Psoas muscle (tissue), 8 donors: ENCODE results near the gene LGALS4. TPM values are rescaled to one million over a fixed set of nuclear protein-coding genes. Genes with fewer than 3 reads are reported as not detected.

ENCODE experiments used
- ATAC-seq, 4 donors: fragments of 200-7000 bp; cut with Tn5 transposase; one replicate each; pipeline ENCODE4 v1.9.1; 2020; ENCODE audit warnings: moderate library complexity in 3 of 4, mild to moderate bottlenecking in 2 of 4
- DNase-seq, 2 donors: peaks; one replicate each; pipeline ENCODE4 v3.0.0-alpha.2; 2020
- H3K27ac ChIP-seq: fragments of 200-600 bp; one replicate; pipeline ENCODE4 v1.8.0; 2022
- H3K27me3 ChIP-seq, 3 donors: fragments of 200-600 bp in 1 of 3; one replicate each; pipeline versions ENCODE4 v1.6.1 to v1.8.0; 2013 to 2022; ENCODE audit warnings: low read length in 2 of 3, mild to moderate bottlenecking in 2 of 3, moderate library complexity in 1 of 3; ENCODE audit not compliant: insufficient read depth in 3 of 3
- H3K36me3 ChIP-seq, 2 donors: fragments of 200-600 bp in 1 of 2; one replicate each; pipeline versions ENCODE4 v1.6.1 to v1.8.0; 2013 to 2022; ENCODE audit warnings: low read depth in 1 of 2, mild to moderate bottlenecking in 1 of 2, moderate library complexity in 1 of 2; ENCODE audit not compliant: insufficient read depth in 1 of 2
- H3K4me1 ChIP-seq: fragments of 200-600 bp; one replicate; pipeline ENCODE4 v1.8.0; 2022
- H3K4me3 ChIP-seq: fragments of 200-600 bp; one replicate; pipeline ENCODE4 v1.8.0; 2022; ENCODE audit warnings: mild to moderate bottlenecking
- H3K9me3 ChIP-seq: fragments of 200-600 bp; one replicate; pipeline ENCODE4 v1.8.0; 2022
- CTCF ChIP-seq: fragments of 200-600 bp; IDR thresholded peaks from one replicate; pipeline ENCODE4 v1.8.0; 2022; ENCODE audit warnings: antibody characterized with exemption
- WGBS, 3 donors: extraction: QIAGEN DNeasy Blood & Tissue Kit; methylation state at CpG; one replicate each; pipeline versions ENCODE4 v1.1.6 to v1.1.7; 2013; 5-methylcytosine and 5-hydroxymethylcytosine counted together
- intact Hi-C, 2 donors: fragments of 100-400 bp; cut with DNase I; formaldehyde crosslinking; loops; one replicate each; pipeline versions ENCODE4 v1.11.0 to v1.14.2; 2022
- polyA plus RNA-seq, 3 donors: library from polyadenylated mRNA; stranded (reverse); fragments of 200-250 nt; gene quantifications; one replicate each; pipeline ENCODE4 v1.2.3, GENCODE V29; 2013
- total RNA-seq, 4 donors: library from RNA; stranded (reverse); fragmentation: NEBNext Ultra II Directional in 2 of 4; extraction: Animal tissue kit (Norgen Biotek cat#: 25700) in 2 of 4; gene quantifications; one replicate each; pipeline versions ENCODE4 v1.2.1 to v1.2.4, GENCODE V29; 2021 to 2023
- donor health status: healthy with polysubstance abuse.
- donor health status: DM: no; HTN: no; CAD: no; lungs with moderate emphysema.
- donor health status: Bipolar disorder and iron deficiency.
- donor health status: healthy.
- donor health status: DM: yes; HTN: yes; CAD: no.
- donor health status: DM: no; HTN: no; CAD: no.
- donor health status: DM: no; HTN: no; CAD: no.
- donor health status: DM: yes; HTN: yes; CAD: no.

The LGALS4 gene
- total and polyA plus RNA-seq, 7 donors, result 0.31 to 2.0 (median 0.64) TPM

GRCh38 chr19:38842439-38843174 lies 29.9 kb upstream of the LGALS4 start:
- Histone ChIP-seq H3K36me3 (peaks cover 40 to 100% of the 10 kb centered on the region in 2 donors), H3K9me3 (no peaks in the 10 kb centered on the region), H3K27ac (peak overlapping the region; percentile 99), H3K27me3 (no peaks in the 10 kb centered on the region), H3K4me3 (no peak overlapping the region), H3K4me1 (peaks cover 88% of the 10 kb centered on the region)
- ATAC-seq (no peak), DNase-seq (peak in 1 of 2 donors; percentile 43)
- no peak for TF ChIP-seq CTCF
- intact Hi-C loops, result no loop called here
- WGBS, 3 donors, result 83 to 88% (median 87%) methylated on average over 17 of the region's 17 CpGs

GRCh38 chr19:38841787-38842438 lies 29.2 kb upstream of the LGALS4 start:
- intact Hi-C loops, result no loop called here
- Histone ChIP-seq H3K4me3 (no peak overlapping the region), H3K4me1 (peaks cover 87% of the 10 kb centered on the region), H3K27me3 (no peaks in the 10 kb centered on the region), H3K36me3 (peaks cover 37 to 100% of the 10 kb centered on the region in 2 donors), H3K9me3 (no peaks in the 10 kb centered on the region), H3K27ac (peak overlapping the region; percentile 99)
- ATAC-seq, result no peak
- TF ChIP-seq CTCF, result no peak
- 85 to 88% (median 85%) methylated on average over 19 of the region's 19 CpGs for WGBS, 3 donors
- DNase-seq, result peak in 1 of 2 donors; percentile 38

- peaks cover 87% of the 10 kb centered on the region for H3K4me1 ChIP-seq
- 72 to 88% (median 77%) methylated on average over 12 of the region's 12 CpGs for WGBS, 3 donors
- intact Hi-C loops, result no loop called here
- no peaks in the 10 kb centered on the region for H3K27me3 ChIP-seq
- H3K9me3 ChIP-seq, result no peaks in the 10 kb centered on the region
- peak overlapping the region; percentile 99 for H3K27ac ChIP-seq
- no peak for TF ChIP-seq CTCF
- ATAC-seq (no peak), DNase-seq (peak in 1 of 2 donors; percentile 5)
- H3K4me3 ChIP-seq, result no peak overlapping the region
- H3K36me3 ChIP-seq, result peaks cover 36 to 100% of the 10 kb centered on the region in 2 donors
These were observed 28.5 kb upstream of the LGALS4 start for GRCh38 chr19:38841180-38841766.

GRCh38 chr19:38840583-38840968 lies 27.8 kb upstream of the LGALS4 start:
- ATAC-seq, result peak; percentile 59 to 78 (median 70)
- Histone ChIP-seq H3K27me3 (no peaks in the 10 kb centered on the region), H3K4me1 (peaks cover 89% of the 10 kb centered on the region), H3K36me3 (peaks cover 34 to 100% of the 10 kb centered on the region in 2 donors), H3K4me3 (peak overlapping the region; percentile 19), H3K27ac (peak overlapping the region; percentile 99), H3K9me3 (no peaks in the 10 kb centered on the region)
- intact Hi-C loops, result no loop called here
- peak in 1 of 2 donors; percentile 70 for DNase-seq
- 20 to 44% (median 25%) methylated on average over 5 of the region's 5 CpGs for WGBS, 3 donors
- no peak for TF ChIP-seq CTCF
